GM12865 (cell line): ENCODE data around the gene PAX7.
"Not testable (repeated sequence)": the region's sequence is repeated elsewhere in the genome, so short reads cannot be mapped to it uniquely, and the experiment has no call there.

ENCODE experiments used
- DNase-seq: peaks from one replicate; pipeline ENCODE4 v3.0.0; 2010; ENCODE audit warnings: low read depth
- H3K4me3 ChIP-seq: 2 replicates; pipeline ENCODE4 v1.5.1; 2011; ENCODE audit warnings: mild to moderate bottlenecking, low read depth, low read length, control low read depth
- CTCF ChIP-seq: IDR thresholded peaks from 2 replicates; pipeline ENCODE4 v1.5.1; 2011; ENCODE audit warnings: low read length, control low read depth, low read depth, inconsistent platforms; ENCODE audit not compliant: insufficient read depth; ENCODE audit errors: missing control alignments

The PAX7 gene

GRCh38 chr1:18630511-18631495 is at the start of gene PAX7:
PAX7 (plus strand) TSS chr1:18630846; CDS start chr1:18631604, 758 bp downstream.
- H3K4me3 ChIP-seq, result no peak within 1 kb of the TSS
- TF ChIP-seq CTCF, result no peak
- no peak for DNase-seq

GRCh38 chr1:18581420-18581880 is 49.2 kb upstream of the PAX7 start:
- no peak overlapping the region for H3K4me3 ChIP-seq
- peak; percentile 89 for TF ChIP-seq CTCF
- peak; percentile 51 for DNase-seq

- no peak for TF ChIP-seq CTCF
- no peak overlapping the region for H3K4me3 ChIP-seq
- no peak for DNase-seq
These were observed 47.8 kb upstream of the PAX7 start for GRCh38 chr1:18582890-18583289.

- TF ChIP-seq CTCF, result no peak
- no peak overlapping the region for H3K4me3 ChIP-seq
- no peak for DNase-seq
These were observed 47.2 kb upstream of the PAX7 start for GRCh38 chr1:18583326-18583941.

GRCh38 chr1:18586016-18586415 is 44.6 kb upstream of the PAX7 start:
- not testable (repeated sequence) for DNase-seq, H3K4me3 ChIP-seq

- no peak for DNase-seq
- H3K4me3 ChIP-seq, result no peak overlapping the region
- TF ChIP-seq CTCF, result no peak
These were observed 42.6 kb upstream of the PAX7 start for GRCh38 chr1:18588093-18588492.

- TF ChIP-seq CTCF, result no peak
- DNase-seq, result no peak
- H3K4me3 ChIP-seq, result no peak overlapping the region
These were observed 38.3 kb upstream of the PAX7 start for GRCh38 chr1:18592368-18592767.
